Amniotic stem cell (primary cell): ENCODE measurements around the gene MXRA8.
"Not testable (repeated sequence)": the region's sequence is repeated elsewhere in the genome, so short reads cannot be mapped to it uniquely, and the experiment has no call there.

Source experiments
- DNase-seq: peaks from one replicate; lab custom pipeline; 2025; lab: John Stamatoyannopoulos, UW

The MXRA8 gene

GRCh38 chr1:1358433-1359271, at the start of gene MXRA8:
MXRA8 (minus strand) TSS chr1:1358555; CDS start chr1:1358504, 51 bp downstream.
- DNase-seq, result peak; percentile 66

GRCh38 chr1:1407636-1408318, 49.4 kb upstream of the MXRA8 start:
- DNase-seq, result no peak

GRCh38 chr1:1406821-1407635, 48.7 kb upstream of the MXRA8 start, which contains the start of gene MRPL20:
MRPL20 (minus strand) TSS chr1:1407293; CDS start chr1:1407217, 76 bp downstream.
- peak; percentile 90 for DNase-seq

GRCh38 chr1:1406101-1406820, 47.9 kb upstream of the MXRA8 start:
- DNase-seq, result no peak

- no peak for DNase-seq
Measured at GRCh38 chr1:1403653-1404052, 45.3 kb upstream of the MXRA8 start.

- not testable (repeated sequence) for DNase-seq
Measured at GRCh38 chr1:1402901-1403392, 44.6 kb upstream of the MXRA8 start.

GRCh38 chr1:1402072-1402900, 43.9 kb upstream of the MXRA8 start:
- peak; percentile 26 for DNase-seq

- DNase-seq, result no peak
Measured at GRCh38 chr1:1401457-1402010, 43.2 kb upstream of the MXRA8 start.

- DNase-seq, result no peak
Measured at GRCh38 chr1:1400576-1401456, 42.5 kb upstream of the MXRA8 start.

- DNase-seq, result no peak
Measured at GRCh38 chr1:1399872-1400575, 41.7 kb upstream of the MXRA8 start.

GRCh38 chr1:1399187-1399871, 41.0 kb upstream of the MXRA8 start, which contains the start of gene CCNL2:
CCNL2 (minus strand) TSS chr1:1399335; CDS start chr1:1399306, 29 bp downstream.
- peak; percentile 96 for DNase-seq

GRCh38 chr1:1398677-1399186, 40.4 kb upstream of the MXRA8 start:
- no peak for DNase-seq

GRCh38 chr1:1397839-1398523, 39.6 kb upstream of the MXRA8 start:
- DNase-seq, result no peak

- DNase-seq, result no peak
Measured at GRCh38 chr1:1395166-1395565, 36.8 kb upstream of the MXRA8 start.

- no peak for DNase-seq
Measured at GRCh38 chr1:1394116-1394515, 35.8 kb upstream of the MXRA8 start.

GRCh38 chr1:1393428-1393827, 35.1 kb upstream of the MXRA8 start:
- DNase-seq, result no peak

- DNase-seq, result no peak
Measured at GRCh38 chr1:1393014-1393413, 34.7 kb upstream of the MXRA8 start.
